Lower leg skin (tissue), 4 donors: ENCODE measurements around the gene NTRK2. TPM values are rescaled to one million over a fixed set of nuclear protein-coding genes. Genes with fewer than 3 reads are reported as not detected.

Source experiments
- DNase-seq, 2 donors: peaks; one replicate each; pipeline ENCODE4 v3.0.0-alpha.2; 2019; ENCODE audit warnings: low spot score in 2 of 2
- H3K4me3 ChIP-seq: fragments of 200-600 bp; sonication (generic); 2 replicates; pipeline ENCODE4 v1.5.1; 2017; ENCODE audit warnings: mild to moderate bottlenecking, low read depth; ENCODE audit not compliant: poor library complexity, severe bottlenecking
- CTCF ChIP-seq, 3 donors: fragments of 450-650 bp; IDR thresholded peaks; one replicate each; pipeline ENCODE4 v1.5.1; 2016; ENCODE audit warnings: antibody characterized with exemption in 3 of 3, mild to moderate bottlenecking in 3 of 3, moderate library complexity in 2 of 3
- POLR2A ChIP-seq, 2 donors: fragments of 450-650 bp; IDR thresholded peaks; one replicate each; pipeline ENCODE4 v1.6.1; 2016 to 2017; ENCODE audit warnings: antibody characterized with exemption in 2 of 2, mild to moderate bottlenecking in 1 of 2, moderate library complexity in 1 of 2
- WGBS, 2 donors: methylation state at CpG; one replicate each; pipeline ENCODE4 v1.1.5; 2018; 5-methylcytosine and 5-hydroxymethylcytosine counted together
- intact Hi-C: fragments of 100-400 bp; cut with DNase I; formaldehyde crosslinking; loops from one replicate; pipeline ENCODE4 v1.15.0; 2023; ENCODE audit warnings: low total_unique reads
- total RNA-seq, 4 donors: library from RNA; depleted of rRNA; stranded (reverse); fragments of >200 nt; gene quantifications; one replicate each; pipeline ENCODE4 v1.1.0, GENCODE V29; 2016

The NTRK2 gene
- total RNA-seq, 4 donors from 2014 or later = 6.2 to 16.3 (median 10.3) TPM

DNA sequence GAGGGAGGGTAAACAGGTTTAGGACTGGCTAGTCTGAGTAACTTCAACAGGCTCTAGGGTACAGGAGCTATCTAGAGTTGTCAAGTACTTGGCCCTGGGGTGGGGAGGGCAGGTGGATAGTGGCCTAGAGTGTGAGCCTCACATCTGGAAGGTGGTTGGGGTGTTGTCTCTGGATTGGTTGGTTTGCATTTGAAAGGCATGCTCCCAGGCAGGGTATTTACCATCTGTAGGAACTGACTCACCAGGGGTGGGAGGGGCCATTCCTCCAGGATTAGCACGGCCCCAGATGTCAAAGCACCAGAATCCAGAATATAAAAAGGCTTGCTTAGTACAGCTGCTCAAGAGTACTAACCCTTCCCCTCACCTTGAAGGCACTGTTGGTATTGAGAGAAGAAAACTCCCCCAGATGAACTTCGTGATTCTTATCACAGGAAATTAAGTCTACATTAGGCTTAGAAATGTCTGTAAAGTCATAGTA lies 193.3 kb downstream of the NTRK2 start:
- peak in 1 of 2 donors; percentile 46 for DNase-seq
- intact Hi-C loops = no loop called here

GRCh38 chr9:84863372-84863771 lies 193.8 kb downstream of the NTRK2 start:
- intact Hi-C loops = no loop called here
- H3K4me3 ChIP-seq = no peak overlapping the region
- WGBS, 2 donors = 68 to 73% methylated on average over 4 of the region's 4 CpGs
- TF ChIP-seq POLR2A (IDR thresholded peaks at IDR 0.05) (no peak), CTCF (IDR thresholded peaks at IDR 0.05) (no peak)
- no peak for DNase-seq

More for the DNA sequence above, 193.3 kb downstream of the NTRK2 start:
- 22 to 25% methylated on average over 2 of the region's 2 CpGs for WGBS, 2 donors
- no peak overlapping the region for H3K4me3 ChIP-seq
- TF ChIP-seq POLR2A (IDR thresholded peaks at IDR 0.05) (no peak), CTCF (IDR thresholded peaks at IDR 0.05) (no peak)

- H3K4me3 ChIP-seq = no peak overlapping the region
- TF ChIP-seq CTCF (IDR thresholded peaks at IDR 0.05) (no peak), POLR2A (IDR thresholded peaks at IDR 0.05) (no peak)
- intact Hi-C loops = no loop called here
- 69 to 76% methylated on average over 5 of the region's 5 CpGs for WGBS, 2 donors
- no peak for DNase-seq
Measured at GRCh38 chr9:84866396-84867175, 197.1 kb downstream of the NTRK2 start.

GRCh38 chr9:84867186-84867585 lies 197.7 kb downstream of the NTRK2 start:
- no peak for DNase-seq
- 62 to 63% methylated on average over 3 of the region's 3 CpGs for WGBS, 2 donors

GRCh38 chr9:84869091-84869490 lies 199.6 kb downstream of the NTRK2 start:
- 93 to 95% methylated on average over 2 of the region's 2 CpGs for WGBS, 2 donors
- TF ChIP-seq POLR2A (IDR thresholded peaks at IDR 0.05) (no peak), CTCF (IDR thresholded peaks at IDR 0.05) (no peak)
- no peak overlapping the region for H3K4me3 ChIP-seq
- intact Hi-C loops = no loop called here
- no peak for DNase-seq

More at GRCh38 chr9:84867186-84867585, 197.7 kb downstream of the NTRK2 start:
- H3K4me3 ChIP-seq = no peak overlapping the region
- TF ChIP-seq POLR2A (IDR thresholded peaks at IDR 0.05) = no peak
- no peak for TF ChIP-seq CTCF (IDR thresholded peaks at IDR 0.05)
- intact Hi-C loops = no loop called here
